ENCODE measurements around the gene ZNF236.

Gene ZNF236

GRCh38 chr18:76952747-76953146, 130.4 kb downstream of the ZNF236 start:
- Histone ChIP-seq H3K4me2 (ENCODE audit: low read depth, low read length, poor library complexity, severe bottlenecking) (no peak overlapping the region), H3F3A (ENCODE audit: insufficient read depth) (no peaks in the 10 kb centered on the region), H3K36me3 (ENCODE audit: low read length) (no peaks in the 10 kb centered on the region)

GRCh38 chr18:76953156-76953555, 130.8 kb downstream of the ZNF236 start:
- H3K27ac ChIP-seq (ENCODE audit: low read depth, low read length), result no peak overlapping the region
- no peaks in the 10 kb centered on the region for H3K27me3 ChIP-seq (ENCODE audit: low read length)
- H3K4me3 ChIP-seq (ENCODE audit: insufficient read depth, low read length, poor library complexity, severe bottlenecking), result no peak overlapping the region
- H4K20me1 ChIP-seq (ENCODE audit: low read depth, low read length), result no peaks in the 10 kb centered on the region
- H3K79me2 ChIP-seq (ENCODE audit: insufficient read depth, low read length), result no peaks in the 10 kb centered on the region
- no peak overlapping the region for H3K9ac ChIP-seq (ENCODE audit: low read length)
- H3K36me3 ChIP-seq (ENCODE audit: low read length), result no peaks in the 10 kb centered on the region
- TF ChIP-seq CTCF (IDR thresholded peaks at IDR 0.05; ENCODE audit: insufficient read depth, low read length, poor library complexity, severe bottlenecking) (no peak), EZH2phosphoT487 (conservative IDR thresholded peaks at IDR 0.05; ENCODE audit: low read length) (no peak)
- H3K9me3 ChIP-seq (ENCODE audit: insufficient read depth, low read length), result no peaks in the 10 kb centered on the region
- no peaks in the 10 kb centered on the region for H3F3A ChIP-seq (ENCODE audit: insufficient read depth)
- H2AFZ ChIP-seq (ENCODE audit: low read depth, low read length, severe bottlenecking), result no peak overlapping the region
- H3K9me2 ChIP-seq (replicated peaks; ENCODE audit: insufficient read depth, low read length), result no peaks in the 10 kb centered on the region
- no peak overlapping the region for H3K4me2 ChIP-seq (ENCODE audit: low read depth, low read length, poor library complexity, severe bottlenecking)

More at GRCh38 chr18:76952747-76953146, 130.4 kb downstream of the ZNF236 start:
- no peaks in the 10 kb centered on the region for H3K9me2 ChIP-seq (replicated peaks; ENCODE audit: insufficient read depth, low read length)
- no peaks in the 10 kb centered on the region for H3K27me3 ChIP-seq (ENCODE audit: low read length)
- H3K27ac ChIP-seq (ENCODE audit: low read depth, low read length), result no peak overlapping the region
- H2AFZ ChIP-seq (ENCODE audit: low read depth, low read length, severe bottlenecking), result no peak overlapping the region
- TF ChIP-seq EZH2phosphoT487 (conservative IDR thresholded peaks at IDR 0.05; ENCODE audit: low read length), result no peak
- TF ChIP-seq CTCF (IDR thresholded peaks at IDR 0.05; ENCODE audit: insufficient read depth, low read length, poor library complexity, severe bottlenecking), result no peak
- no peaks in the 10 kb centered on the region for H3K9me3 ChIP-seq (ENCODE audit: insufficient read depth, low read length)
- H3K9ac ChIP-seq (ENCODE audit: low read length), result no peak overlapping the region
- H4K20me1 ChIP-seq (ENCODE audit: low read depth, low read length), result no peaks in the 10 kb centered on the region
- no peaks in the 10 kb centered on the region for H3K79me2 ChIP-seq (ENCODE audit: insufficient read depth, low read length)
- no peak overlapping the region for H3K4me3 ChIP-seq (ENCODE audit: insufficient read depth, low read length, poor library complexity, severe bottlenecking)

GRCh38 chr18:76953583-76954233, 131.4 kb downstream of the ZNF236 start:
- Histone ChIP-seq H3F3A (ENCODE audit: insufficient read depth) (no peaks in the 10 kb centered on the region), H3K9me3 (ENCODE audit: insufficient read depth, low read length) (no peaks in the 10 kb centered on the region), H4K20me1 (ENCODE audit: low read depth, low read length) (no peaks in the 10 kb centered on the region), H3K9me2 (replicated peaks; ENCODE audit: insufficient read depth, low read length) (no peaks in the 10 kb centered on the region), H3K27ac (ENCODE audit: low read depth, low read length) (no peak overlapping the region), H3K36me3 (ENCODE audit: low read length) (no peaks in the 10 kb centered on the region), H3K27me3 (ENCODE audit: low read length) (no peaks in the 10 kb centered on the region), H3K79me2 (ENCODE audit: insufficient read depth, low read length) (no peaks in the 10 kb centered on the region), H2AFZ (ENCODE audit: low read depth, low read length, severe bottlenecking) (no peak overlapping the region), H3K4me3 (ENCODE audit: insufficient read depth, low read length, poor library complexity, severe bottlenecking) (no peak overlapping the region), H3K4me2 (ENCODE audit: low read depth, low read length, poor library complexity, severe bottlenecking) (no peak overlapping the region), H3K9ac (ENCODE audit: low read length) (no peak overlapping the region)
- no peak for TF ChIP-seq EZH2phosphoT487 (conservative IDR thresholded peaks at IDR 0.05; ENCODE audit: low read length)
- no peak for TF ChIP-seq CTCF (IDR thresholded peaks at IDR 0.05; ENCODE audit: insufficient read depth, low read length, poor library complexity, severe bottlenecking)

Measured in SU-DHL-6 (cell line).